ENCODE data around the gene CFAP97D2.

GRCh38 chr13:114258589-114258988 lies 79.5 kb downstream of the CFAP97D2 start:
- TF ChIP-seq NFIC (IDR thresholded peaks at IDR 0.05; ENCODE audit: low read length): no peak
- no peak for TF ChIP-seq CTCF (CRISPR knock-in tag; IDR thresholded peaks at IDR 0.05)
- no peak for TF ChIP-seq SMARCE1 (IDR thresholded peaks at IDR 0.05; ENCODE audit: borderline replicate concordance)
- TF ChIP-seq ZFX (CRISPR knock-in tag; IDR thresholded peaks at IDR 0.05; ENCODE audit: low read depth): no peak
- TF ChIP-seq GTF2F1 (IDR thresholded peaks at IDR 0.05; ENCODE audit: low read length): no peak
- TF ChIP-seq SSRP1 (CRISPR knock-in tag; IDR thresholded peaks at IDR 0.05): no peak
- TF ChIP-seq SNAPC5 (CRISPR knock-in tag; IDR thresholded peaks at IDR 0.05; ENCODE audit: borderline replicate concordance): no peak
- no peak for TF ChIP-seq KAT8 (CRISPR knock-in tag; IDR thresholded peaks at IDR 0.05)

Data from HepG2 (cell line).